ENCODE measurements around the gene BBS4.
A peak's percentile ranks its signal among the peaks of the same experiment; 100 is the strongest.
"Not testable (repeated sequence)": the region's sequence is repeated elsewhere in the genome, so short reads cannot be mapped to it uniquely, and the experiment has no call there.

Gene BBS4

GRCh38 chr15:72700076-72700475 is 14.1 kb downstream of the BBS4 start:
- DNase-seq = no peak

DNA sequence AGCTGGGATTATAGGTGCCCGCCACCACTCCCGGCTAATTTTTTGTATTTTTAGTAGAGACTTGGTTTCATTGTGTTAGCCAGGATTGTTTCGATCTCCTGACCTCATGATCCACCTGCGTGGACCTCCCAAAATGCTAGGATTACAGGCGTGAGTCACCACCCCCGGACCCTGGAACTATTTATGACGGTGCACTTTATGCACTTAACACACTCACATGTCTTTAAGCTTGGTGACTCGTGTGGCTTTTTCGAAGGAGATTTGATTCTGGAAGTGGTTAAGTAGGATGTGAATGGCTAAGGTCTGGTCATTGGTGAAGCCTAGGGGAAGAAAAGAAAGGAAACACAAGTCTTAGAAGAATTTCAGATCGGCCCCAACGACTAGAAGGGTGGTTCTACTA is 20.3 kb downstream of the BBS4 start:
- DNase-seq = no peak

GRCh38 chr15:72708551-72709303 is 22.7 kb downstream of the BBS4 start:
- not testable (repeated sequence) for DNase-seq

- DNase-seq = peak; percentile 78
These were observed 36.2 kb downstream of the BBS4 start for GRCh38 chr15:72722071-72722696.

- no peak for DNase-seq
These were observed 38.0 kb downstream of the BBS4 start for GRCh38 chr15:72724028-72724427.

- DNase-seq = no peak
These were observed 39.4 kb downstream of the BBS4 start for GRCh38 chr15:72725446-72725845.

DNA sequence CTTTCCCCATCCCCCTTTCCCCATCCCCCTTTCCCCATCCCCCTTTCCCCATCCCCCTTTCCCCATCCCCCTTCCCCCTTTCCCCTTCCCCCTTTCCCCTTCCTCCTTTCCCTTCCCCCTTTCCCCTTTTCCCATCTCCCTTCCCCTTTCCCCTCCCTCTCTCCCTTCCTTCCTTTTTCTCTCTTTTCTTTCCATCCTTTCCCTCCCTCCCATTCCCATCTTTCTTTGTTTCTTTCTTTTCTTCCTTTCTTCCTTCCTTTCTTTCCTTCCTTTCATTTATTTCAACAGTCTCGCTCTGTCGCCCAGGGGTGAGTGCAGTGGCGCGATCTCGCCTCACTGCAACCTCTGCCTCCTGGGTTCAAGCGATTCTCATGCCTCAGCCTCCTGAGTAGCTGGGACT is 39.8 kb downstream of the BBS4 start:
- DNase-seq = not testable (repeated sequence)

DNA sequence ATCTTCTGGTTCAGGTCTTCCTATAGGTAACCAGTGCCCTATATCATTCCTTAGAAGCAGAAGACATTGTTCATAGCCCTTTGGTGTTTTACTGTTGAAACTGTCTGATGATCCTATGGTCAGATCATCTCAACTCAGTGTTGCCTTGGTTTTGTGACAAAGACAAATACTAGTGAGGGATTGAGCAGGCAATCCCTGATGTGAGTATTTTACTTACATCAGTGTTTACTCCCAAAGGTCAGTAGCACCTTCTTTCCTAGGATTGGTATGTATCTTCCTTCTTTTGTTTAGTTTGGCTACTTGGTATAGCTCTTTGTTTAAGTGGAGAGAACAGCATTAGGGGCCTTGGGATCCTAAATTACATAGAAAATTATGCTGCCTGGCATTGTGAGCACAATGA is 41.1 kb downstream of the BBS4 start:
- DNase-seq = no peak

DNA sequence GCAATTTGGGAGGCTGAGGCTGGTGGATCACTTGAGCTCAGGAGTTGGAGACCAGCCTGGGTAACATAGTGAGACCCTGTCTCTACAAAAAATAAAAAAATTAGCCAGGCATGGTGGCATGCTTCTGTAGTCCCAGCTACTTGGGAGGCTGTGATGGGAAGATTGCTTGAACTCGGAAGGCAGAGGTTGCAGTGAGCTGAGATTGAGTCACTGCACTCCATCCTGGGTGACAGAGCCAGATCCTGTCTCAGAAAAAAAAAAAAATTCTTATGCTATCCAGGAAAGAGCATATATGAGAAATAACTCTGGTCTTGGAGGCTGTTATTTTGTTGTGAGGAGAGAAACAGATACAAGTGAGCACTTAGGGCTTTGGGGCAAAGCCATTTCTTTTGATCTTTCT is 42.2 kb downstream of the BBS4 start:
- not testable (repeated sequence) for DNase-seq

GRCh38 chr15:72728821-72729220 is 42.8 kb downstream of the BBS4 start:
- no peak for DNase-seq

GRCh38 chr15:72732086-72732485 is 46.1 kb downstream of the BBS4 start:
- DNase-seq = no peak

- no peak for DNase-seq
These were observed 46.5 kb downstream of the BBS4 start for GRCh38 chr15:72732516-72732915.

- no peak for DNase-seq
These were observed 48.1 kb downstream of the BBS4 start for GRCh38 chr15:72733941-72734738.

DNA sequence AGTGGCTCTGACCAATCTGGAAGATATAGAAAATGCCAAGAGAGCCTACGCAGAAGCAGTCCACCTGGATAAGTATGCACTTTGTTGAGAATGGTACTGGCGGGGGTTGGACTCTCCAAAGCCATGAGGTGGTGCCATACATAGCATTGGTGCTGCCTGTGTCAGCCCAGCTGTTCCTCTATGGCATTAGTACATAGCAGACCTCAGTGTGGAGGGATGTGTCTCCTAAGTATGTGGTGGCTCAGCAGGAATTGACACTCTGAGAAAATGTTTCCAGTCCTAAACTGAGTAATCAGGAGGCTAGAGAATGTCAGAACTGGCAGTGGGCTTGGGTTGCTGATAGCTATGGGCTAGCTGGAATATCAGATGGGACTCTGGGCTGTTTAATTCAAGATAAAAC is 49.1 kb downstream of the BBS4 start:
- no peak for DNase-seq

DNA sequence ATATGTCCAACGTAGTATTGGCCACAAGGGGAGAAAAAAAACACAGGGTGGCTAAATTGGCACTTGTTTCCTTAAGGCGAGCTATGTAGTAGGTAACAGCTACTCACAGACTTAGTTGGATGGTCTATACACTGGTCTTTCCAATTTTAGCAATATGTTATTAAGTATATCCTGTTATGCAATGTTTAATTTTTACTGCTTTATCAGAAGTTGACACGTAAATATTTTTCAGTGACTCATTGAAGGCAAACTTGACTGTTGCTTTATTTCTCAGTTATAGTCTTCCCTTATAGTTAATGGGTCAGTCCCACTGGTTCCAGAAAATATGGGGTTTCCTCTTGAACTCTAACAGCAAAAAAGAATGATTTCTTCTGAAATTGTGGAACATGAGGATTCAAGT is 51.1 kb downstream of the BBS4 start:
- no peak for DNase-seq

- no peak for DNase-seq
These were observed 51.7 kb downstream of the BBS4 start for GRCh38 chr15:72737723-72738122.

DNA sequence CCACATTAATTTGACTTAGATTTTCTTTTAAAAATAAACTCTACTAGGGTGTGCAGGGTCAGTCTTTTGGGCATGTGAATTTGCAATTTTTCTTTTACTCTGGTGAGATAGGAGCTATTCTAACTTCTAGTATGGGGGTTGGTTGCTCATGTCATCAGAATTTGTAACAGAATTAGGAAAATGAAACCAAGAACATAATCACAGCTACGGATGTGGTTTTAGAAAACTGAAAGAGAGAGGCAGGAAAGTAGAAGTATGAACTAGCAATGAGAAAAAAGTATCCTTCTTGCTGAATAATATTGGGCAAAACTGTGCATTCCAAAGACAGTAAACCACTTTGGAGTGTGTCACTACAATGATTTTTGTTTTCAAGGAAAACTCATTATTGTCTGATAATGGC is 54.2 kb downstream of the BBS4 start:
- DNase-seq = no peak

- no peak for DNase-seq
These were observed 63.7 kb downstream of the BBS4 start for GRCh38 chr15:72749700-72750099.

DNA sequence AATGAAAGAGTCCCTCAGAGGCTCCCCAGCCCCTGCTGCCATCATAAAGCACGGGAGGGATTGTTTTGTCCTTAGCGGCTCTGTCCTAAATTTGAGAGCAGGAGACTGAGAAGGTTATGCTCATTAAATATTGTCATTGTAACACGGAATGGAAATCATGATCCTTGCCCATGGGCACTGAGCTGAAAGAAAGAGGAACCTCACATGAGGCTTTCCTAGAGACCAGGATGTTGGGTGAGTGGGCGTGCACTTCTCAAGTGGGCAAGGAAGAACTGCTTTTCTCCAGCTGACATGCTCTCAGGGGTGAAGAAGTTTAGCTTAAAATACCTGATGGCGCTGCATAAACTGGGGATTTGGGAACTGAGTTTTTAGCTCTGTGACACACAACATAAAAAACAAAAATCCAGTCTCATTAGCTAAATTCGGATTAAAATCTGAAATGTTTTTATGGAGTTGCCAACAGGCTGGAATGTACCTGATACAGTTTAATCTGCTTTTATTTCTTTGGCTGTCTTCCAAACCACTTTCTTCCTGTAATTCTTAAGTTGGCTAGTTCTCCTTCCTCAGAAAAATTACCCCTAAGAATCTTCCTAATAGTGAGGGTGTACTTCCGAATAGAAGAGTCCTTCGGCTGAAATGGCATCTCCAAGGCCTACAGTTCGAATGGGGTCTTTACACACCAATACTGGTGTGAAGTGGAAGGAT is 65.9 kb downstream of the BBS4 start:
- DNase-seq = no peak

DNA sequence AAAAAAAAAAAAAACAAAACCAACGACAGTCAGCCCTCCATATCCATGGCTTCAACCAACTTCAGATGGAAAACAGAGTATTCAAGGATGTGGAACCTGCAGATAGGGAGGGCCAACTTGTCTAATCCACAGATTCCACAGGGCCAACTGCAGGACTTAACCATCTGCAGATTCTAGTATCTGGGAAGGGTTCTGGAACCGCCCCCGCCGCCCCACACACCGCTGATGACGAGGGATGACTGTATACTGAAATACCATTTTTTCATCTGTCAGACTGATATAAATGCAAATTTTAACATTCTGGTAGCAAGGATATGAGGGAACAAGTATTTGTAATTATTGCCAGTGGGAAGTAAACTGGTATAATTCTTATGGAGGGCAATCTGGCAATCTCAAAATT is 68.1 kb downstream of the BBS4 start:
- no peak for DNase-seq

DNA sequence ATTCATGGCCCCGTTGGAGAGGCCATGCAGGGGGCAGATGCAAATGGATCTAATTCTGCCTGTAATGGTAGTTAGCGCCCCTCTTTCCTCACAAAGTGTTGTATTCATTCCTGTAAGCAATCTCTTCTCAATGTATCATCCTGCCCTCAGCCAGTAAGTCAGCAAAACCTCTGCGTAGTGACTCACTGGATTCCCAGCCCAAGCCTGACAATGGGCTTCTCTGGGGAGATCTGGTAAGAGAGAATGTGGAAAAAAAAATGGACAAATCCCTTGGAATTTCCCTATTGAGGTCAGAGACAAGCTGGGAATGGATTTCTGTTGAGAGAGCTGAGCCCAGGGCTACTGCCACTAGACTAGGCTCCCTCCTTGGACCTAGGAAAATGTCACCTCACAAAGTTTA is 72.2 kb downstream of the BBS4 start:
- no peak for DNase-seq

- DNase-seq = no peak
These were observed 74.7 kb downstream of the BBS4 start for GRCh38 chr15:72760590-72761260.

- no peak for DNase-seq
These were observed 78.6 kb downstream of the BBS4 start for GRCh38 chr15:72764656-72765055.

Measured in stimulated activated CD4-positive, alpha-beta T cell treated with anti-CD3 and anti-CD28 coated beads, Interleukin-15, amount 100 ng/mL, for 24 hours (primary cell).